ENCODE data around the gene PTGR2.
"Not testable (repeated sequence)": the region's sequence is repeated elsewhere in the genome, so short reads cannot be mapped to it uniquely, and the experiment has no call there.

Gene PTGR2

GRCh38 chr14:73851567-73852382 is at the start of gene PTGR2:
Gene PTGR2 (plus strand): TSS chr14:73851831. CDS start chr14:73858863, 7,032 bp downstream.
- peak; percentile 85 to 97 for DNase-seq

- no peak for DNase-seq
These were observed 49.0 kb upstream of the PTGR2 start for GRCh38 chr14:73802431-73803188.

GRCh38 chr14:73804636-73805035 is 47.0 kb upstream of the PTGR2 start:
- DNase-seq: no peak

GRCh38 chr14:73807457-73807856 is 44.2 kb upstream of the PTGR2 start:
- DNase-seq: no peak

GRCh38 chr14:73809391-73809790 is 42.2 kb upstream of the PTGR2 start:
- peak in 1 of 2 experiments; percentile 8 for DNase-seq

- DNase-seq: no peak
These were observed 41.0 kb upstream of the PTGR2 start for GRCh38 chr14:73810478-73811163.

- DNase-seq: no peak
These were observed 40.5 kb upstream of the PTGR2 start for GRCh38 chr14:73811164-73811503.

- DNase-seq: no peak
These were observed 37.5 kb upstream of the PTGR2 start for GRCh38 chr14:73814153-73814552.

GRCh38 chr14:73815849-73816248 is 35.8 kb upstream of the PTGR2 start:
- DNase-seq: no peak

GRCh38 chr14:73816393-73816816 is 35.2 kb upstream of the PTGR2 start:
- DNase-seq: no peak

GRCh38 chr14:73817020-73817655 is 34.5 kb upstream of the PTGR2 start:
- no peak for DNase-seq

- DNase-seq: no peak
These were observed 32.8 kb upstream of the PTGR2 start for GRCh38 chr14:73818821-73819220.

GRCh38 chr14:73820631-73821030 is 31.0 kb upstream of the PTGR2 start:
- no peak for DNase-seq

GRCh38 chr14:73823339-73823885 is 28.2 kb upstream of the PTGR2 start:
- DNase-seq: no peak

GRCh38 chr14:73824127-73824526 is 27.5 kb upstream of the PTGR2 start:
- DNase-seq: no peak

GRCh38 chr14:73824536-73824935 is 27.1 kb upstream of the PTGR2 start:
- no peak for DNase-seq

- peak; percentile 45 to 88 for DNase-seq
These were observed 26.0 kb upstream of the PTGR2 start for GRCh38 chr14:73825551-73826188.

GRCh38 chr14:73827190-73827589 is 24.4 kb upstream of the PTGR2 start:
- DNase-seq: not testable (repeated sequence)

- DNase-seq: no peak
These were observed 22.6 kb upstream of the PTGR2 start for GRCh38 chr14:73829071-73829470.

GRCh38 chr14:73829526-73830431 is 21.9 kb upstream of the PTGR2 start:
- no peak for DNase-seq

GRCh38 chr14:73833034-73833433 is 18.6 kb upstream of the PTGR2 start:
- peak in 1 of 2 experiments; percentile 34 for DNase-seq
